Activated CD4-positive, alpha-beta T cell treated with anti-CD3 and anti-CD28 coated beads, Interleukin-2, amount 10 ng/mL, durations not matched to agents 7 days and 5 days (primary cell): ENCODE measurements around the gene SLC66A2. TPM values are rescaled to one million over a fixed set of nuclear protein-coding genes. Genes with fewer than 3 reads are reported as not detected.
"Not testable (repeated sequence)": the region's sequence is repeated elsewhere in the genome, so short reads cannot be mapped to it uniquely, and the experiment has no call there.

ENCODE experiments used
- CTCF ChIA-PET: fragments of 350-600 bp; sonication (Branson Sonifier 250); formaldehyde crosslinking; loops from one replicate; lab custom pipeline; 2021; ENCODE audit warnings: antibody characterized with exemption; lab: Charles Lee
- POLR2A ChIA-PET: fragments of 350-600 bp; sonication (Branson Sonifier 250); formaldehyde crosslinking; loops from one replicate; lab custom pipeline; 2021; ENCODE audit warnings: antibody characterized with exemption; lab: Charles Lee
- DNase-seq: peaks from one replicate; pipeline ENCODE4 v3.0.0-alpha.2; 2020
- H3K27ac Mint-ChIP-seq: one replicate; pipeline ENCODE4 v1.8.0; 2021; ENCODE audit warnings: mild to moderate bottlenecking, moderate library complexity, mixed read lengths
- H3K27me3 Mint-ChIP-seq: one replicate; pipeline ENCODE4 v1.8.0; 2021; ENCODE audit warnings: mixed read lengths
- H3K36me3 Mint-ChIP-seq: one replicate; pipeline ENCODE4 v1.8.0; 2021; ENCODE audit warnings: low read depth, mixed read lengths
- H3K4me1 Mint-ChIP-seq: one replicate; pipeline ENCODE4 v1.8.0; 2021; ENCODE audit warnings: mixed read lengths
- H3K4me3 Mint-ChIP-seq: one replicate; pipeline ENCODE4 v1.8.0; 2021; ENCODE audit warnings: mild to moderate bottlenecking, moderate library complexity, mixed read lengths
- H3K9me3 Mint-ChIP-seq: one replicate; pipeline ENCODE4 v1.8.0; 2021; ENCODE audit warnings: mixed read lengths
- total RNA-seq, 2 experiments: library from RNA; stranded (reverse); gene quantifications; one replicate each; pipeline ENCODE4 v1.2.3, GENCODE V29; 2021

Gene SLC66A2
- total RNA-seq, 2 experiments from 2014 or later: 28.3 to 34.6 TPM

DNA sequence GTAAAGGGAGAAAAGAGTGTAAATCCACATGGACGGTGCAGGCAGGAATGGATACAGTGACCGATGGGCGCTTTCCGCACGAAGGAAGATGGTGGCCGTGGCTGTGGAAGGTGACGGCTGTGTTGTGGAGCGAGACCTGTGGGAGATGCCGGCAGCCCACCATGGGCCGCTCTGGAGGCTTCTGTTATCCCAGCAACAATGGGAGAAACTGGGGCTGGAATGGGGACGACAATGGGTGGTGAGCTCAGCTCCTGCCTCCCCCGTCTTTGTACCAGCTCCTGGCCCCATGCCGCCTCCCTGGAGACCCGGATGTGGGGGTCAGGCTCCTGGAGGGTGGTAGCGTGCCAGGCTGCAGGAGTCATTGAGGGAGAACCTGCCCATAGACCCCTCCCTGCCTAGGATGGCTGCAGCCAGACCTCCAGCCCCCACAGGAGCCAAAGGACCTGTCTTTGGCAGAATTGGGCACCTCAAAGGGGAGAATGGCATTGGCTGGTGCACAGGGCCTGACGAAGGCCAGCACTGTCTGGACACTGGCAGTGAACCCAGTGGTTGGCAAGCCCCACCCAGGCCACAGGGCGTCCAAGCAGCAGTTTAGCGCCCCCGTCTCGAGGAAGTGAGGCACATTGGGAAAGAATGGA is 72.6 kb downstream of the SLC66A2 start:
- no peak for DNase-seq
- H3K36me3 Mint-ChIP-seq: no peaks in the 10 kb centered on the region

DNA sequence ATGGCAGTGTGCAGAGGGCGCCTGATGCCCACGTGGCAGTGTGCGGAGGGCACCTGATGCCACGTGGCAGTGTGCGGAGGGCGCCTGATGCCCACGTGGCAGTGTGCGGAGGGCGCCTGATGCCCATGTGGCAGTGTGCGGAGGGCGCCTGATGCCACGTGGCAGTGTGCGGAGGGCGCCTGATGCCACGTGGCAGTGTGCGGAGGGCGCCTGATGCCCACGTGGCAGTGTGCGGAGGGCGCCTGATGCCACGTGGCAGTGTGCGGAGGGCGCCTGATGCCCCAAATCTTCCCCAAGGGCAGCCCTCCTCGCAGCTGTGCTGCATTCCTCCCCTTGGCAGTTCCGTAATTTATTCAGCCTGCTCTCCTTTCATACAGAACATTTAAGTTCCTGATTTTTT is 73.2 kb downstream of the SLC66A2 start:
- H3K36me3 Mint-ChIP-seq, POLR2A ChIA-PET, CTCF ChIA-PET: not testable (repeated sequence)

More for the DNA sequence above, 72.6 kb downstream of the SLC66A2 start:
- ChIA-PET CTCF (no interaction called here), POLR2A (no interaction called here)
- no peaks in the 10 kb centered on the region for H3K27me3 Mint-ChIP-seq
- no peak overlapping the region for H3K27ac Mint-ChIP-seq
- no peaks in the 10 kb centered on the region for H3K9me3 Mint-ChIP-seq
- no peak overlapping the region for H3K4me3 Mint-ChIP-seq
- no peaks in the 10 kb centered on the region for H3K4me1 Mint-ChIP-seq

DNA sequence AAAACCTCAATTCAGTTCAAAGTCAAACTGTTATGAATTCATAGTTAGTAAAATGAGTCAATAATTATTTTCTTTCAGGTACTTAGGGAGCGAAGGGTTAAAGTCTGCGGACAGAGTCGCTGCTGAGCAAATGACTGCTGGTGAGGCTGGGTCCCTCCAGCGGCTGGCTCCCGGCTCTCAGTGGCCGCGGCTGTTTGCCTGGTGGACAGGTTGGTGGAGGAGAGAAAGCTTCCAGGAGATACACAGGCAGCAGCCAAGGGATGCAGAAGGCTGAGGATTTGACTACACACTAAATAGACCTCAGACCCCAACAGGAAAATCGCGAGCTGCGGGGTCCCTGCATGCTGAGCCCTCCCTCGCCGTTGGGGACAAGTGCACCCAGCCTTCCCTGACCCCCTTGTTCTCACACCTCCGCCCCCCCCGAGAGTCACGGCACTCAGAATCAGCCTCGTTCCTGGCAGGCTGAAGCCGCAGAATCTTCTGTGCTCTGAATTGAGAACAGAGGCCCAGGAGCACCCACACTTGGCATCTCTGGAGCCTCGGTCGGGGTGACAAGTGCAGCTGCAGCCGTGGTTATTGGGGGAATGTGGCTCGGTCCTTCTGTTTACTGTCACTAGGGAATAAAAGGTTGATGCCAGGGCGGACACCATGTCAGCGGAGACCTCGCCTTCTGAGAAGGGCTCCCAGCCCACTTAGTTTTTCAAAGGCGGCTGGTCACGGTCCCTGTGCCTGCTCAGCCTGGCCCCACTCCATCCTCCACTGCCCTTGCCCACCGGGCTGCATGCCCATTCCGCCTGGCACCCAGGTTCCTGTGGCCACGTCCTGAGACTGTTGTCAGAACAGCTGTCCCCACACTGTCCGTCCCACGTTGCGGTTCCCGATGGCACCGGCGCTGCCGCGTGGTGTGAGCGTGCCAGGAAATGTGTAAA is 74.0 kb downstream of the SLC66A2 start:
- Mint-ChIP-seq H3K4me1 (no peaks in the 10 kb centered on the region), H3K9me3 (no peaks in the 10 kb centered on the region), H3K36me3 (no peaks in the 10 kb centered on the region), H3K27ac (no peak overlapping the region), H3K27me3 (no peaks in the 10 kb centered on the region), H3K4me3 (no peak overlapping the region)
- POLR2A ChIA-PET: no interaction called here
- no peak for DNase-seq
- CTCF ChIA-PET: no interaction called here

More for the DNA sequence above, 73.2 kb downstream of the SLC66A2 start:
- not testable (repeated sequence) for DNase-seq, H3K27me3 Mint-ChIP-seq, H3K4me1 Mint-ChIP-seq, H3K27ac Mint-ChIP-seq, H3K4me3 Mint-ChIP-seq, H3K9me3 Mint-ChIP-seq

DNA sequence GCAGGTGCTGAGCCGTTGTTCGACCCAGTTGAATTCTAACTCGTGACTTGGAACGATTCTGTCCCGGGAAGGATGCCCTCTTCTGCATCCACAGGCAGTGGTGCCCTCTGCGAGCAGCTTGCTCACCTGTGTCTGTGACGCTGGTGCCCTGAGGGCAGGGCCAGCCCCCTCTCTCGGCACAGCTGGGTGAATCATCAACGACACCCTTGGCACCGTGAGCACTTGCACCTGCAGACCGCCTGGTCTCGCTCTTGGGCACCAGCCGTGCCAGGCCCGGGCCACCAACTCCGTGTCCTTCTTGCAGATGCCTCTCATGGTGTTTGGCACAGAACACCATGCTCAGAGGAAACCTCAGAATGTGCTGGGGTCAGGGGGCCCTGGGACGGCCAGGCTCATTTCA is 75.0 kb downstream of the SLC66A2 start:
- H3K27me3 Mint-ChIP-seq: no peaks in the 10 kb centered on the region
- no peak for DNase-seq
- POLR2A ChIA-PET: no interaction called here
- no peaks in the 10 kb centered on the region for H3K9me3 Mint-ChIP-seq
- no peaks in the 10 kb centered on the region for H3K36me3 Mint-ChIP-seq
- no peak overlapping the region for H3K27ac Mint-ChIP-seq
- CTCF ChIA-PET: no interaction called here
- H3K4me3 Mint-ChIP-seq: no peak overlapping the region
- no peaks in the 10 kb centered on the region for H3K4me1 Mint-ChIP-seq

DNA sequence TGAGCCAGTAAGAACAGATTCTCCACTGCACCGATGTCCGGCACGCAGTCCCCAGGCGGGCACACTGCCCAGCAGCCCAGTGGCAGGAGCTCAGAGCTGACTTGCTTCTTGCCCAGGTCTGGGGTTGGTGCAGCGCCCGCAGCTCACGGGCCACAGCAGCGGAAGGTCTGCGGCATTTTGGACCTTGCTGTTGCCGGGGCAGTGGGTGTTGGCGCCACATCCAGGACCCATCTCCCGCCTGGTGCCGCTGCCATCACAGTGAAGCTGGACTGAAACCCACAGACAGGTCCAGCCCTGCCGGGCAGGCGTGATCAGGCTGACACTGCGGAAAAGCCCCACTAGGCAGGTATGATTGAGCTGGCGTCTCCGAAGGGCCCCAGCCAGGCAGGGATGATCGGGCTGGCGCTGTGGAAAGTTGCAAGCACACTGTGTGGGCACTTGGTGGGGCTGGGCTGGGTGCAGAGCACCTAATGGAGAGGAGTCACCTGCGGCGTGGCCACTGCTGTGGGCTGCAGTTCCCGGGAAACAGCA is 75.5 kb downstream of the SLC66A2 start:
- H3K27me3 Mint-ChIP-seq: no peaks in the 10 kb centered on the region

DNA sequence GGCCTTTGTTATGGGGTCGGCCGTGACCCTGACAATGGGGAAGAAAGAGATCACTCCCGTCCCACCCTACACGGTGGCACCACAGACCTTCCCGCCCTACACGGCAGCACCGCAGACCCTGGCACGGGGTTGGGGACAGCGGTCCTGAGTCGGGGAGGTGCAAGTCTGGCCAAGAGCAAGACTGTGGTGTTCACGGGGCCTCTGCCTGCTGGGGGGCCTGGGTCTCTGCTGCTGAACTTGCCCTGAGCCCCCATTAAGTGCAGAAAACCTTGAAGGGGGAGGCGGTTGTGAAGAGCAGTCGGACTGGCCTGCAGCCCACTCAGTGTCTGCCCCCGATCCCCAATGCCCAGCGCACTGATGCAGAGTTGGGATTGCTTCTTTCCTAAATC is 75.9 kb downstream of the SLC66A2 start:
- Mint-ChIP-seq H3K9me3 (no peaks in the 10 kb centered on the region), H3K4me3 (no peak overlapping the region), H3K4me1 (no peaks in the 10 kb centered on the region), H3K27ac (no peak overlapping the region), H3K36me3 (no peaks in the 10 kb centered on the region), H3K27me3 (no peaks in the 10 kb centered on the region)
- POLR2A ChIA-PET: no interaction called here
- no peak for DNase-seq
- CTCF ChIA-PET: no interaction called here

More for the DNA sequence above, 75.5 kb downstream of the SLC66A2 start:
- ChIA-PET CTCF (no interaction called here), POLR2A (no interaction called here)
- no peak overlapping the region for H3K27ac Mint-ChIP-seq
- H3K4me1 Mint-ChIP-seq: no peaks in the 10 kb centered on the region
- no peak for DNase-seq
- no peak overlapping the region for H3K4me3 Mint-ChIP-seq
- H3K36me3 Mint-ChIP-seq: no peaks in the 10 kb centered on the region
- no peaks in the 10 kb centered on the region for H3K9me3 Mint-ChIP-seq

DNA sequence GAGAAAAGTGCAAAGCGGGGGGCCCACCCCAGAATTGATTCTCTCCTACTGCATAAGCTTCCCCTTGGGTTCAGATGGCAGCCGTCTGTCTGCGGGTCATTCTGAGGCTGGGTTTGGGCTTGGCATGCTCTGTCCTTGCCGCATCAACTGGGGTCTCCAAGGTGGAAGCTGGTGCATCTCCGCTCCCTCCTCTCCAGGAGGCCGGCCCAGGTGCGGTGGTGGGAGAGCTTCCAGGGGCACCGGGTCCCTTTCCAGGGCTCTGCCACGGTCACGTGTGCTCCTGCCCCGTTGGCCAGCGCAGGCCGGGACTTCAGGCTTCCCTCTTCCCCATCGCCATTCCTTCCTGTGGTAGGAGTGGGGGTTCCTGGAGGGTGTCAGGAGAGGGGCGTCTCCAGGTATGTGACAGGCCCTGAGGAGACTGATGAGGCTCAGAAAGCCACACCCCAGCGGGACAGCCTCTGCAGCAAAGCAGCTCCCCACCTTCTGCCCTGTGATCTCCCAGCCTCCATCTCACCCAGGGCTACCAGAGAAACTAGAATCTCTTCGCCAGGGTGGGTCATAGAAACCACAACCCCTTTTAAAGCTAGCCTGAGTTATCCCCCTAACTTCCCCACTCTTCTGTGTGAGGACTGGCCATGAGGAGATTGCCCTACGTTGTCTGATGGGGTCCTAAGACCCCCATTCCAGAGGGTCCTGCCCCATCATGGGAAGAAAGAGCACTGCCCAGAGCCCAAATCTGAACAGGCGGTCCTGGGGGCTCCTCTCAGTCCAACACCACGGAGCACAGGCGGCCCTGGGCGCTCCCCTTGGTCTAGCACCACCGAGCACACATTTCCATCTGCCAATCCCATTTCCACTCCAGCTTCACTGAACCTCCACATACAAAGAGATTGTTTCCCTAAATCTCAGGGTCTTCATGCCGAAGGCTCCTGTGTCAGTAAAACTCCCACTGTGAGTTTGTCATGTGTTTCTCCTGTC is 76.6 kb downstream of the SLC66A2 start:
- DNase-seq: no peak
- no peaks in the 10 kb centered on the region for H3K27me3 Mint-ChIP-seq
- no peaks in the 10 kb centered on the region for H3K9me3 Mint-ChIP-seq
- H3K27ac Mint-ChIP-seq: no peak overlapping the region
- H3K4me1 Mint-ChIP-seq: no peaks in the 10 kb centered on the region
- ChIA-PET CTCF (no interaction called here), POLR2A (no interaction called here)
- no peak overlapping the region for H3K4me3 Mint-ChIP-seq
- H3K36me3 Mint-ChIP-seq: no peaks in the 10 kb centered on the region

DNA sequence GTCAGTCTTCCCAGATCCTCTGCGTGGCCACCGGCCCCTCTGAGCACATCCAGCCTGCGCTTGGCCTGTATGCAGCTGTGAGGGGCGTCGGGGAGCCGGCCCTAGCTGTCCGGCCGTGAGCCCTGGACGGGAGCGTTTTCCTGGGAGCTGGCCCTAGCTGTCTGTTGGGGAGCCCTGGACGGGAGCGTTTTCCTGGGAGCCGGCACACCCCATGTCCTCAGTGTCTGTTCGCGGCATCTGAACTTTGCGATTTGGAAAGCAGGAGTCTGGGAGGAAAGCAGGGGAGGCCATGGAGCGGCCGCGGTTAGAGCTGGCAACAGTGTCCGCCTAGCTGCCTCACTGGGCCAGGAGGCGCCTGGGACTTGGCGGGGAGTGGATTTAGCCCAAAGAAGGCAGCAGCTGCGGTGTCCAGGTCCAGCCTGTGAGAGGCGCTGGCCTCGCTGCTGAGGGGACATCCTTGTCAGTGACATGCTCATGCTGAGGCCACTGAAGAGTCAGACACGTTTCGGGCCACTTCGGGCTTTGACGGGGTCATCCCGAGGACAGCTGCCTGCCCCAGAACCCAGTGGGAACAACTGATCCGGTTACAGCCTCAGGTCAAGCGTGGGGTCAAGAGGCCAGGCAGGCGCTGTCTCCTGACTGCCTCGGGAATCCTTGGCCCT is 77.9 kb downstream of the SLC66A2 start:
- no peak for DNase-seq
- H3K36me3 Mint-ChIP-seq: no peaks in the 10 kb centered on the region
- no peak overlapping the region for H3K27ac Mint-ChIP-seq
- no peak overlapping the region for H3K4me3 Mint-ChIP-seq
- CTCF ChIA-PET: no interaction called here
- H3K9me3 Mint-ChIP-seq: no peaks in the 10 kb centered on the region
- H3K27me3 Mint-ChIP-seq: no peaks in the 10 kb centered on the region
- no peaks in the 10 kb centered on the region for H3K4me1 Mint-ChIP-seq
- POLR2A ChIA-PET: no interaction called here

DNA sequence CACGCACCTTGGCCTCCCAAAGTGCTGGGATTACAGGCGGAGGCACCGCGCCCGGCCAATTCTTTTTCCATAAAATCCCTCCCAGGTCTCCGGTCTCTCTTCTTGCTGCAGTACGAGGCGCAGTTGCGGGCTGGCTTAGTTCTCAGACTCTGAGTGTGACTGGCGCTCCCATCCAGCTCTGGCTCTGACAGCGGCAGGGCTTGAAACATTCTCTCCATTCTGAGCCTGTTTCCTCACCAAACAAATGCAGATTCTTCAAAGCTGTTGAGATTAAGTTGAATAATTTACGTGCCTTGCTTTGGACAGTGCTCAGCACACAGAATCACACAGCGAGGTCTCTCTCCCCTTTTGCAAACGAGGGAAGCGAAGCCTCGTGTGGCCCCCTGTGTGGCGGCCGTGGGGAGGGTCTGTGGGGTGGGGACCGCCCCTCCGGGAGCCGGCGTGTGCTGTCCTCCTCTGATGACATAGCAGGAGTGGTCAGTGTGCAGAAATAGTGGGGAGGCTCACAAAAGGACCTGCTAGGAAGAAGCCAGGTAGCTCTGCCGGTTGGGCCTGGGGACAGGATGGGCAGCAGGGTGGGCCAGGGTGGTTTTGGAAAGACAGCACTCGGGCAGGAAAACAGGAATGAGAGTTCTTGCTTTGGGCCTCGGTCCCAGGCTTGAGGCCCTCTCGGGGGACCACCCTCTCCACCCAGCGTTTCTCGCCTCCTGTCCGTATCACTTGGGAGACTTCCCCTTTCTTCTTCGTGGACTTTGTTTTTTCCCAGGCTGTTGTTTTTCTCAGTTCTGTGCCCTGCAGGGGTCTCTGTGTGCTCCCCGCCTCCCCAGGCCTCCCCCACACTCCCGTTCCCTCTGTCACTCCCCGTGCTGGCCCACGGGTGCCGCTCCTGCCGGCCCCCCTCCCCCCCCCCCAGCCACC is 78.7 kb downstream of the SLC66A2 start:
- ChIA-PET CTCF (no interaction called here), POLR2A (no interaction called here)
- no peaks in the 10 kb centered on the region for H3K4me1 Mint-ChIP-seq
- no peak for DNase-seq
- H3K27me3 Mint-ChIP-seq: no peaks in the 10 kb centered on the region
- no peaks in the 10 kb centered on the region for H3K36me3 Mint-ChIP-seq
- no peak overlapping the region for H3K27ac Mint-ChIP-seq
- no peaks in the 10 kb centered on the region for H3K9me3 Mint-ChIP-seq
- no peak overlapping the region for H3K4me3 Mint-ChIP-seq

DNA sequence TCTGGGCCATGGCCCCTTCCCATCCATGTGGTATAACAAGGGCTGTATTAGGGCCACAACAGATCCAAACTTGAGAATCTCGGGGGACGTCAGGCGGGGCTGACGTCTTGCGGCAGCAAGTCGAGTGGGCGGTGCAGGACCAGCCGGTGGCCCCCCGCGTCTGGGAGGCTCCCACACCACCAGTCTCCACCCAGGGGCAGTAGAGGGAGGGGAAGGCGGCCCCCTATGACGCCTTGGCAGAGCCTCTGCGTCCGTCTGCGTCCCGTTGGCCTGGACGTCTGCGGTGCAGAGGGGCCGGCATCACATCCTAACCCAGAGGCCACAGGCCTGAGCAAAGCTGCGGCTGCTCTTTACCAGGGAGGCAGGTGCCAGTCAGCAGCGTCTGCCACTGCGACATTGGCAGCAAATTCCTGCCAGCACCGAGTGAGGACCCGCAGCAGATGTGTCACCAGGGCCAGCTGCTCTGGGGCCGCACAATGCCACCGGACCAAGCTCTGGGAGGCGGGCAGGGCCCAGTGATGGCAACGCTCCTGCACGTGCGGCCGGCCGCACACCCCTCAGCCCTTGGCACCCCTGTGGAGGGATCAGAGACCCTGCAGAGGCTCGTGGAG is 79.9 kb downstream of the SLC66A2 start:
- no peaks in the 10 kb centered on the region for H3K4me1 Mint-ChIP-seq
- ChIA-PET CTCF (no interaction called here), POLR2A (no interaction called here)
- no peaks in the 10 kb centered on the region for H3K36me3 Mint-ChIP-seq
- no peak overlapping the region for H3K4me3 Mint-ChIP-seq
- no peak overlapping the region for H3K27ac Mint-ChIP-seq
- H3K27me3 Mint-ChIP-seq: no peaks in the 10 kb centered on the region
- DNase-seq: no peak
- H3K9me3 Mint-ChIP-seq: no peaks in the 10 kb centered on the region

DNA sequence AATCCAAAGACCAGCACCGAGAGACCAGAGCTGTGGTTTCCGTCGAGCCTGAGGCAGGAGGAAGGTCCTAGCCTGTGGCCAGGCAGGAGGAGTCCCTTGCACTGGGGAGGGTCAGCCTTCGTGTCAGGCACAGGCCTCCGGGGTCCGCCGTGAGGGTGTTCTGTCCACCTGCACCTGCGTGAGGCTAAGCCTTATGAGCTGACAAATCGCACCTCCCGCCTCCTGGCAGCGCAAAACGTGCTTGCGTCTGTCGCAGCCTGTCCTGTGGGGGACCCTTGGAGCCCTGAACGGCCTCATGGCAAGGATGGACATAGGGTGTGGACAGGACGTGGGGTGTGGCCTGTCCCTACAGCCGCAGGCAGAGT is 80.4 kb downstream of the SLC66A2 start:
- Mint-ChIP-seq H3K4me3 (no peak overlapping the region), H3K36me3 (no peaks in the 10 kb centered on the region), H3K9me3 (no peaks in the 10 kb centered on the region), H3K27ac (no peak overlapping the region), H3K4me1 (no peaks in the 10 kb centered on the region), H3K27me3 (no peaks in the 10 kb centered on the region)
- DNase-seq: no peak
- ChIA-PET POLR2A (no interaction called here), CTCF (no interaction called here)
